Skeletal muscle satellite cell (primary cell): Measurements from ENCODE around the gene IWS1. TPM values are rescaled to one million over a fixed set of nuclear protein-coding genes. Genes with fewer than 3 reads are reported as not detected.

Experiments used
- H3K27me3 ChIP-seq: 2 replicates; pipeline ENCODE4 v1.7.0; 2013; ENCODE audit warnings: low read length; ENCODE audit not compliant: control insufficient read depth, insufficient read depth
- H3K36me3 ChIP-seq: 2 replicates; pipeline ENCODE4 v1.7.0; 2013; ENCODE audit warnings: mild to moderate bottlenecking, control low read depth, low read length; ENCODE audit not compliant: insufficient read depth
- H3K4me1 ChIP-seq: 2 replicates; pipeline ENCODE4 v1.7.0; 2013; ENCODE audit warnings: low read length; ENCODE audit not compliant: control insufficient read depth, insufficient read depth
- H3K4me2 ChIP-seq: 2 replicates; pipeline ENCODE4 v1.7.0; 2013; ENCODE audit warnings: mild to moderate bottlenecking, low read length
- H3K4me3 ChIP-seq: 2 replicates; pipeline ENCODE4 v1.7.0; 2013; ENCODE audit warnings: low read length
- H3K9ac ChIP-seq: 2 replicates; pipeline ENCODE4 v1.7.0; 2013; ENCODE audit warnings: mild to moderate bottlenecking, low read depth, low read length, moderate library complexity
- H3K9me3 ChIP-seq: replicated peaks from 2 replicates; pipeline ENCODE4 v1.7.0; 2013; ENCODE audit warnings: mild to moderate bottlenecking, control low read depth, low read length
- small RNA-seq: library from RNA; depleted of rRNA; stranded (forward); fragments of <200 nt; gene quantifications from one replicate; pipeline ENCODE3, GENCODE V24; 2012

IWS1 gene

GRCh38 chr2:127449414-127449813 is 76.9 kb downstream of the IWS1 start:
- Histone ChIP-seq H3K27me3 (no peaks in the 10 kb centered on the region), H3K36me3 (no peaks in the 10 kb centered on the region), H3K4me1 (no peaks in the 10 kb centered on the region), H3K4me3 (no peak overlapping the region), H3K9me3 (no peaks in the 10 kb centered on the region), H3K9ac (no peak overlapping the region), H3K4me2 (no peak overlapping the region)

GRCh38 chr2:127448526-127448925 is 77.8 kb downstream of the IWS1 start:
- Histone ChIP-seq H3K36me3 (no peaks in the 10 kb centered on the region), H3K4me2 (no peak overlapping the region), H3K4me1 (no peaks in the 10 kb centered on the region)

GRCh38 chr2:127439343-127439742 is 86.9 kb downstream of the IWS1 start:
- Histone ChIP-seq H3K4me2 (no peak overlapping the region), H3K36me3 (no peaks in the 10 kb centered on the region), H3K9ac (no peak overlapping the region), H3K4me1 (no peaks in the 10 kb centered on the region), H3K27me3 (no peaks in the 10 kb centered on the region), H3K9me3 (peaks cover 9% of the 10 kb centered on the region), H3K4me3 (no peak overlapping the region)

More at GRCh38 chr2:127448526-127448925, 77.8 kb downstream of the IWS1 start:
- H3K9ac ChIP-seq, result no peak overlapping the region
- no peaks in the 10 kb centered on the region for H3K9me3 ChIP-seq
- no peak overlapping the region for H3K4me3 ChIP-seq
- H3K27me3 ChIP-seq, result no peaks in the 10 kb centered on the region

- Histone ChIP-seq H3K4me2 (no peak overlapping the region), H3K9me3 (peaks cover 9% of the 10 kb centered on the region), H3K4me1 (no peaks in the 10 kb centered on the region), H3K4me3 (no peak overlapping the region), H3K36me3 (no peaks in the 10 kb centered on the region), H3K9ac (no peak overlapping the region), H3K27me3 (no peaks in the 10 kb centered on the region)
Observed at GRCh38 chr2:127437781-127438726, 88.2 kb downstream of the IWS1 start.

DNA sequence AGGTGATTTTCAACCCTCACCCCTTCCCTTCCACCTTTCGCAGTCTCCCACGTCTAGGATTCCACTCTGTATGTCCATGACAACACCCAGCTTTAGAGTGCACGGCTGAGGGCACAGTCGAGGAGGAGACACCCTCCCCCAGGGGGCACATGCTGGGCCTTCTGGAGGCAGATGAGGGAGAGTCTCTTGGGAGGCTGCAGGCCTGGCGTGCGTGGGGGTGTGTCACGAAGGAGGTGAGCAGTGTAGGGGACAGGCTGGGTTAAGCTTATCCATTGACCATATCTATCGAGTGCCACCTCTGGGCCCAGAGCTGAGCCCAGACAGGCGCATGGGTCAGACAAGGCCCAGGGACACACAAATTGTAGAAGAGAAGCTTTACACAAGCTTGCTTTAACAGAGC is 89.2 kb downstream of the IWS1 start:
- Histone ChIP-seq H3K36me3 (no peaks in the 10 kb centered on the region), H3K9ac (no peak overlapping the region), H3K4me3 (no peak overlapping the region), H3K27me3 (no peaks in the 10 kb centered on the region), H3K4me1 (no peaks in the 10 kb centered on the region), H3K4me2 (no peak overlapping the region), H3K9me3 (peaks cover 9% of the 10 kb centered on the region)

- H3K4me3 ChIP-seq, result no peak overlapping the region
- no peaks in the 10 kb centered on the region for H3K27me3 ChIP-seq
- H3K9me3 ChIP-seq, result no peaks in the 10 kb centered on the region
- H3K9ac ChIP-seq, result no peak overlapping the region
- H3K4me2 ChIP-seq, result no peak overlapping the region
- H3K4me1 ChIP-seq, result no peaks in the 10 kb centered on the region
- H3K36me3 ChIP-seq, result no peaks in the 10 kb centered on the region
Observed at GRCh38 chr2:127434515-127434914, 91.8 kb downstream of the IWS1 start.

DNA sequence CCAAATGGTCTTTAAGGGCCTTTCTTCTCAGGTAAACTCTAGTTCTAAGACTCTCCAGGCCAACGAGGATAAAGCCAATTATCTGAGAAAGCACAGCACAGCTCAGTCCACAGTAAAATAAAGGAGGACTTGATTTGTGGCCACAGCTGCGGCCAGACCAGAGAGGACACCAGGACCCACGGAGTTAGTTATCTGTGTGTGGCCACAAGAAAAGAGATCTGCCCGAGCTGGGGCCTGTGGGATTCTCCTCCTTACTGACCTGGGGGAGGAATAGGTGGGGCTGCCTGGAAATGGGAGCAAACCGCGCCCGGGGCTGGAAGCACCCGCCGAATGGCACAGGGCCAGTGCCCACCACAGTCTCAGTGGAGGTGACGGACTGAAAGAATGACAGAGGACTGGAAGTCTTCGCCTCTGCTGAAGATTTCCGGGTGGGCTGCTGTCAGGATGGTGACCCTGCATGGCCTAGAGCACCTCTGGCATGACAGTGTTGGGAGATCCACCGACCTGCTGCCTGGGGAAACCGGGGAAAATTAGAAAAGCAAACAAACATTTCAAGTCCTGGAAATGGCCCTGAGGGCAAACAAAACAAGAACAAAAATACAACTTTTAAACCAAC is 94.8 kb downstream of the IWS1 start:
- H3K9me3 ChIP-seq, result no peaks in the 10 kb centered on the region
- no peak overlapping the region for H3K4me2 ChIP-seq
- H3K9ac ChIP-seq, result no peak overlapping the region
- no peak overlapping the region for H3K4me3 ChIP-seq
- H3K27me3 ChIP-seq, result no peaks in the 10 kb centered on the region
- H3K4me1 ChIP-seq, result no peaks in the 10 kb centered on the region
- H3K36me3 ChIP-seq, result no peaks in the 10 kb centered on the region

Small RNAs within 50 kb of the gene (small RNA-seq; reads per million reads assigned to genes)
- not detected for gene RNU4-48P
